HL-60 (cell line): ENCODE data around the gene SERPINA1.

Experiments used
- CTCF ChIP-seq: IDR thresholded peaks from one replicate; pipeline ENCODE4 v1.5.1; 2011; ENCODE audit warnings: low read length, control low read depth, inconsistent platforms; ENCODE audit not compliant: insufficient read depth
- REST ChIP-seq: IDR thresholded peaks from 2 replicates; pipeline ENCODE4 v1.6.1; 2012; ENCODE audit warnings: low read depth; ENCODE audit not compliant: insufficient replicate concordance

- no peak for TF ChIP-seq CTCF
- TF ChIP-seq REST: no peak
These were observed 1.1 kb downstream of the SERPINA1 start for GRCh38 chr14:94387051-94388026.
